Right renal cortex interstitium (tissue), 3 donors: ENCODE results near the gene PACSIN1. TPM values are rescaled to one million over a fixed set of nuclear protein-coding genes. Genes with fewer than 3 reads are reported as not detected.
"Not testable (repeated sequence)": the region's sequence is repeated elsewhere in the genome, so short reads cannot be mapped to it uniquely, and the experiment has no call there.

Source experiments
- DNase-seq, 3 donors: peaks; one replicate each; pipeline ENCODE4 v3.0.0-alpha.2; 2013; ENCODE audit warnings: low read depth in 3 of 3, low spot score in 2 of 3
- polyA plus RNA-seq, 3 donors: library from polyadenylated mRNA; unstranded; fragments of 120-200 nt; gene quantifications; one replicate each; pipeline ENCODE4 v1.2.1, GENCODE V29; 2013; ENCODE audit not compliant: insufficient read length in 3 of 3

PACSIN1 gene
- polyA plus RNA-seq, 3 donors: 0.72 to 0.79 (median 0.75) TPM

DNA sequence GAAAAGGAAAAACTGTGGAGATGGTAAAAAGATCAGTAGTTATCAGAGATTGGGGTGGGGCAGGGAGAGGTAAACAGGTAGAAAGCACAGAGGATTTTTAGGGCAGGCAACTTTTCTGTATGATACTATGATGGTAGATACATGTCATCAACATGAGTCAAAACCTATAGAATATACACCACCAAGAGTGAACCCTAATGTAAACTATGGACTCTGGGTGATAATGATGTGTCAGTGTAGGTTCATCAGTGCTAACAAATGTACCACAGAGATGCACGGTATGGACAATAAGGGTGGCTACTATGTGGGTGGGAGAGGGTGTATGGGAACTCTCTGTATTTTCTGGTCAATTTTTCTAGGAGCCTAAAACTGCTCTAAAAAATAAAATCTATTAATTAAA is 18.5 kb downstream of the PACSIN1 start:
- no peak for DNase-seq

DNA sequence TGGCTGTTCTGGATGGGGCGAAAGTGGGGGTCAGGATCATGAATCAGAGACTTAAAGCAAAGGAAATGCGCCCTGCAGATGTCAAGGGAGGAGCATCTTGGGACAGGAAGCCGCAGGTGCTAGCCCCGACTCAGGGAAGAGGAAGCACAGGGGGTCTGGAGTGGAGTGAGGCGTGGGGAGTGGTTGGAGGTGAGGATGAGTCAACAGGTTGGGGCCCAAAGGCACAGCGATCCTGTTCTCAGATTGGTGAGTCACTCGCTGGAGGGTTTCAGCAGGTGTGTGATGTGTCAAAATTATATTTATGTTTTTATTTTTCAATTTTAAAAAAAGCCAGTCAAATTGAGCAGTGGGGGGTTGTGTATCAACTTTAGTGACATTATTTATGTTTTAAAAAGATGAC is 19.0 kb downstream of the PACSIN1 start:
- DNase-seq: no peak

DNA sequence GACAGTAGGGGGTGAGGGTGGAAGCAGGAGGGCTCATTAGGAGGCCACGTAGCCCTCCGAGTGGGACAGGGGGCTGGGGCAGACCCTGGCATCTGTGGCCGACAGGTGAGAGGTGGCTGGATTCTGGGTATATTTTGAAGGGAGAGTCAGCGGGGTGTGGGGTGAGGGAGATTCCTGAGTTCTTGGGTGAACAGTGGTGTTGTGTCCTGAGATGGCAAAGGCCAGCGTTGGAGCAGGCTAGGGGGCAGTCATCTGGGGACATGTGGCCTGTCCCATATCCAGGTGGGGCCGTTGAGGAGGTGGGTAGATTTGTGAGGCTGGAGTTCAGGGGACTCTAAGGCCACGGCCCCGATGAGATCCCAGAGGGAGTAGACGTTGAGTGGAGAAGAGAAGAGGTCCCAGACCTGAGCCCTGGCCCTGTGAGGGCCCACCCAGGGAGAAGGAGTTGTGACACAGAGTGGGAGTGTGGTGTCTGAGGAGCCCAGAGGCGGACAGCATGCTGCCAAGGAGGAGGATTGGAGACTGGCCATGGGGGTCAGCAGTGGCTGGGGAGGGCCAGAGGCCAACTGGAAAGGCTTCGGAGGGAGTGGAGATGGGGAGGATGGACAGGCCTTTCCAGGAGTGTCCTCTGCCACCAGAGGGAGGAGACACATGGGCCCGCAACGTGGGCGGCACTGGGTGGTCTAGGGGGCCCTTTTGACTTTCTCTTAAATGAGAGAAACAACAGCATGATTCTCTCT is 19.6 kb downstream of the PACSIN1 start:
- DNase-seq: no peak

DNA sequence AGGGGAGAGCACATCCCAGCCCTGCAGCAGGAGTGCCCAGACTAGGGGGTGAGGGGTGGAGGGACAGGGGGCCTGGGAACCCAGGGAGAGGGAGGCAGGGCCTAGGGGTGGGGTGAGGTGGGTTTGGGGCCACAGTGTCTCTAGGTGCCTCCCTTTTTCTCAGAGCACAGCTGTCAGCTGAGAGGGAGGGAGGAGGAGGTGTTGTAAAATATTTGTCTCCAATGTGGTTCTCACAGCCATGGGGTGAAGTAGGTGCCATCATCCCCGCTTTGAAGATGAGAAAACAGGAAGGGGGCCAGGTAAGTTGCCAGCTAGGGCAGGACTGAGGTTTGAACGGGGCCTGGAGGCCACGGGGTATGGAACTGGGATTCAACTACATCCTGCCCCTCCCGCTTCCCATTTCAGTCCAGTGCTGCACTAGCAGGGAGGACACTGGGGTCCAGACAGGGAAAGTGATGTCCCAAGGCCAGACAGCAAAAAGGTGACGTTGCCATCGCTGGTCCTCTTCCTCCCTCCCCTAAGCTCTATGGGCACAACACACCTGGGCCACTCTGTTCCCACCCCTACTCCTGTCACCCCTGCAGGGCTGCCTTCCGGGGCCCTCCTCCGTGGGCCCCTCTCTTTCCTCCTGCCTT is 20.3 kb downstream of the PACSIN1 start:
- no peak for DNase-seq

DNA sequence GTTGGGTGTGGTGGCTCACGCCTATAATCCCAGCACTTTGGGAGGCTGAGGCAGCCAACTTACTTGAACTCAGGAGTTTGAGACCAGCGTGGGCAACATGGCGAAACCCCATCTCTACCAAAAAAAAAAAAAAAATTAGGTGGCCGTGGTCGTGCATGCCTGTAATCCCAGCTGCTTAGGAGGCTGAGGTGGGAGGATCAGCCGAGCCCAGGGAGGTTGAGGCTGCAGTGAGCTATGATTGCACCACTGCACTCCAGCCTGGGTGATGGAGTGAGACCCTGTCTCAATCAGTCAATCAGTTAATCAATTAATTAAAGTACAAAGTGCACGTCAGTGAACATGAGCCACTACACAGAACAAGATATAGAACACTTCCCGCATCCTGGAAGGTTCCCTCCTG is 21.0 kb downstream of the PACSIN1 start:
- not testable (repeated sequence) for DNase-seq

DNA sequence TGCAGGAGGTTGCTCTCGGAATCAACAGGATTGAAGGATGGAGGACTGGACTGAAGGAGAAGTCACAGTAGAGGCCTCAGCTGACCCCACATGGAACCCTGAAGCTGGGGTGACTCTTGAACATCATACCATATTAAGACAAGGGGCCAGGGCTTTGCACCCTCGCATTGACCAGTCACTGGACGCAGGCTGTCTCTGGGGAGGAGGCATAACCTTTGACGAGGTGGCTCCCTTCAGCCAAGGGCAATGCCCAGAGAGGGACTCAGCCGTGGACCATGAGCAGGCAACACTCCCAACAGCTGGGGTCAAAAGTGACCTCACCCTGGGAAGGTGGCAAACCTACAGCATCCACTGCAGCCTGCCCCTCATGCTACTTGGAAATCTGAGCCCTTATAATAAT is 21.7 kb downstream of the PACSIN1 start:
- DNase-seq: no peak

DNA sequence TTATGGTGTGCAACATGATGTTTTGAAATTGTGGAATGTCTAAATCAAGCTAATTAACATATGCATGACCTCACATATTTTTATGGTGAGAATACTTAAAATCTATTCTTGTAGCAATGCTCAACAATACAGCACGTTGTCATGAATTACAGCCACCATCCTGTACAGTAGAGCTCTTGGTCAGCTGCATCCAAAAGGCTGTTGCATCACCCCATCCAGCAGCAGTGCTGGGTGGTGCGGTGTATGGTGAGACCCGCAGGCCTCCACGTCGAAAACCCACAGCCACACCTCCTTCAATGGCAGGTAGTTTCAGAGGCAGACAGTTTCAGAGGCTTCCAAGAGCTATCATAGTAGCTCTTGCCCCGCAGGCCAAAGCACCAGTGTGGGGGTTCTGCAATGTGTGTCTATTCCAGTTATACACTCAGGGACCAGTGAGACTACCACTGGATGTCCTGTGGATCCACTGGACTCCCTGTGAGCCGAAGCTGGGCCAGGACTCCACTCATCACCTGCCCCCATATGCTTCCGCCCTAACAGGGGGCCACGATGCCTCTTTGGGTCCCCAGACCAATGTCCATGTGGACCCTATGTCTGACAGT is 23.4 kb downstream of the PACSIN1 start:
- no peak for DNase-seq

DNA sequence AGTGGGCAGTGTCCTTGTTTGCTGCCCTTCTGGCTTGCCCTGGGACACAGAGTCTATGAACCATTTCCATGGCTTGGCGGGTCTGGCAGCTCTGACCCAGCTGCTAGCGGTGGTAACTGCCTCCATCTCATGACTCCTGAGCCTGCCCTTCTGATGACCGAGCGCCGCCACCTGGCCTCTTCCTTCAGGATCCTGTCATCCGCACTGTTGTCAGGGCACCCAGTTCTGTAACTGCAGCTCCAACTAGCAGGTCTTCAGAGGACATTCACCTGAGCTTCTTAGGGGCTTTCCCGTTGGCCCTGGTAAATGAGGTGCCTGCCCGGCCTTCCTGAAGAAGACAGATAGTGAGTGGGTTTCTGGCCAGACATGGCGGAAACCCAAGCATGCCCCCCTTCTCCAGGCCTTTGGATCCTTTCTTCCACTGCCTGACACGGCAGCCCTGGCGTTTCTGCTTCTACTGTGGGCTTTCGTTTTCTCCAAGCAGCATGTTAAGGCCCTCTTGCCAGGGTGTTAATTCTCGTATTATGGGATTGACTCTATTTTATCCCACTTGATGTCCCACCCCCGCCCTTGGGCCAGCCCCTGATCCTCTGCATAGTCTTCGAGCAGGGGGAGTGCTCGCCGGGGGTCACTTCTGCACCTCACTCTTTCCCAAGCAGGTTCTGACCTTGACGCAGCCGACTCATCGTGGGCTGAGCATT is 24.7 kb downstream of the PACSIN1 start:
- no peak for DNase-seq

DNA sequence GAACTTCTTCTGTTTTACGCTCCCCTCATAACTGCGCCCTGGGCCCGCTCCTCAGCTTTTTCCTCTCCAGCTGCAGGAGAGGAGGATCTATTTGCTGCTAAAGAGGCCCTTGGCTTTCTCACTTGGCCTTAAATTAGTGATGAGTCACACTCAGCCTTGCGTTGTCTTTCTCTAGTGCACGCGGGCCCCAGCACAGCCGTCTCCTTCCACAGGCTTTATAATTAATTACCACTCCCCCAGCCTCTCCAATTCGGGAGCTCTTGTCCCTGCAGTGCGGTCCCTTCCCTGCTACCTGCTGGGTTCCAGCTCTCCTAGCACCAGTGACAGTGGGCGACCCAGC is 25.2 kb downstream of the PACSIN1 start:
- DNase-seq: no peak

DNA sequence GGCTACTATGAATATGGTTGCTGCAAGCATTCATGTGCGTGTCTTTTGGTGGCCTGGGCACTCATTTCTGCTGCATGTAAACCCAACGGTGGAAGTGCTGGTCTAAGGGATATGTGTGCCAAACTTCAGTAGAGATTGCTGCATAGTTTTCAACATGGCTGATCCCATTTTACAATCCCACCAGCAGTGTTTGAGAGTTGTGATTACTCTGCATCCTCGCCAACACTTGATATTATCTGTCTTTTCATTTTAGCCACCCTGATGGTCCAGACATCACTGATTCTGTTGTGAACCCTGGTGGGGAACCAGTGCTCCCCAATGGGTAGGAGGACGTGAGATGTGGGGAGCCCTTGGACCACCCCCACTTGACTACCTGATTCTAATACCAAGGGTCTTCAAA is 27.5 kb downstream of the PACSIN1 start:
- no peak for DNase-seq

DNA sequence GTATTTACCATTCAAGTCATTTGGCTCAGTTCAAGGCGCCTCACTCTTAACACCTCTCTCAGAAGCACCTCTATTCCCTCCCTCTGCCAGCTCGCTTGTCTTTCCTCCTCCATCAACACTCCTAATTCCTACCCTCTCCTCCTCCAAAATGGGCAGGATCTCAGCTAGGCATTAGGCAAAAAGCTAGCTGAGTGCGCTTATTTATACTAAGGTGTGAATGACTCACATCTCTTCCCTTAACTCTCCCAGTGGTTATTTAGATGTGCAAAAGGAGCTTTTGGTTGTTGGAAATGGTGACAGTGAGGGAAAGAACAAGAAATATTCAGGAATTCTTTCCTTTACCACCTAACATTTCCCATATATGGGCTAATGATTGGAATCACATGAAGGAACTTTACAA is 29.1 kb downstream of the PACSIN1 start:
- no peak for DNase-seq

DNA sequence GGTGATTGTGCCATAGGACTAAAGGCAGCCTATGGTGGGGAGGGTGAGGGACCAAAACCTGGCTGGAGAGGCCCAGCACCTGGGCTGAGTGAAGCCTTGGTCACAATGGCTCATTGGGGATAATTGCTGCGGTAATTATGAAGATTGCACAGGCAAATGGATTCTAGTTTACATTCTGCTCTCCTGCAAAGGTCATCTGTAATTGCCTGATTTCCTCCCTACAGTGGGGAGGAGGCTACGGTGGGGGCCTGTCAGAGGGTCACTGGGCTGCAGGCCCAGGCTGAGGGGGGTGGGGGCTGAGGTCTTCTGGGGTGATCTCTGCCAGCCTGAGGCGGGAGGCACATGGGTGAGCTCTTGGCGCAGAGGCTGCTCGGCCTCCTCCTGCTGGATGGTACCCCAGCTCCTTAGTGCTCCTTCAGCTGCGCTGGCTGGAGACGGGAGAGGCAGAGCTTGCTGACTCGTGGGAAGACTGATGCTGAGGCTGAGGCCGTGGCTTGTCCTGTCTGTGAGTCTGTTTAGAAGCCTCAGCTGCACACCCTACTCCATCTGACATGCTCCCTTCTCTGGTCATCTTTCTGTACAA is 30.3 kb downstream of the PACSIN1 start:
- no peak for DNase-seq

DNA sequence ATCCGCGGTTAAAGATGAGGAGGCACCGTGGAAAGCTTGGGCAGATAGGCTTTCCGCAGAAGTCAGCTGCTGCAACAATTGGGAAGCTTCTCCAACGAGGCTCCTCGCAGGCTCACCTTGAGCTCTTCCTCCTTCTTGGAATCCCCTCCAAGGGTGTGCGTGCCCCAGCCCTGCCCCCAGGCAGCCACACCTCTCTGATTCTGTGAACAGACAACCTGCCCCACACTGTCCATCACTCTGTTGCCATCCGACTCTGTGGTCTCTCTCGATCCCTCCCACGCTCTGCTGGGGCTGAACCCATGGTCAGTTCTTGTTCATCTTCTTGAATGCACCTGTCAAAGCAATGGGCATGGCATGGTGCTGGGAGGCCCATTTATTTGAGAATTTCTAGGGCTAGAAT is 31.5 kb downstream of the PACSIN1 start:
- DNase-seq: no peak

DNA sequence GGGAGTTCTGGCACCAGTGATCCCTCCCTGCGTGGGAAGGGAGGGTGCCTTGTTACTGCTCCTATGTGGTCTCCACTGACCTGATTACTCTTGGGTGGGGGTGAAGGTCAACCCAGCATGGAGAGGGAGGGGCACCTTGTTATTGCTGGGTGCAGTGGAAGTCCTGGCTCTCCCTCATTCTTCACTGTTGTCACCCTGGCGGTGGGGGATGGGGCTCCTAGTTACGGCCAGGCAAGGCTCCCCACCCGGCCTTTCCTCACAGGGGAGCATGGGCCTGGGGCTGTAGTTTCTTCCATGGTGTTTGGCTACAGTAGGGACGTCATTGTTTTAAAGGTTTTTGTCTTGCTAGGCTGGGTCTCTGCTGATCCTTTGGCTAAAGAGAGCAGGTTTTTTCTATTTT is 40.8 kb downstream of the PACSIN1 start:
- no peak for DNase-seq

DNA sequence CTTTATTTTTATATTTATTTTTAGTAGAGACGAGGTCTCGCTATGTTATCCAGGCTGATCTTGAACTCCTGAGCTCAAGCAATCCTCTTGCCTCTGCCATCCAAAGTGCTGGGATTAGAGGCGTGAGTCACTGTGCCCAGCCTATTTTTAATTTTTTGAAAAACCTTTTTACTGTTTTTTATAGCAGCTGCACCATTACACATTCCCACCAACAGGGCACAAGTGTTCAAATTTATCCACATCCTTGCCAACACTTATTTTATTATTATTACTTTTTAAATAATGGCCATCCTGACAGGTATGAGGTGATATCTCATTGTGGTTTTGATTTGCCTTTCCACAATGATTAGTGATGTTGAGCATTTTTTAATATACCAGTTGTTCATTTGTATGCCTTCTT is 42.5 kb downstream of the PACSIN1 start:
- DNase-seq: no peak

DNA sequence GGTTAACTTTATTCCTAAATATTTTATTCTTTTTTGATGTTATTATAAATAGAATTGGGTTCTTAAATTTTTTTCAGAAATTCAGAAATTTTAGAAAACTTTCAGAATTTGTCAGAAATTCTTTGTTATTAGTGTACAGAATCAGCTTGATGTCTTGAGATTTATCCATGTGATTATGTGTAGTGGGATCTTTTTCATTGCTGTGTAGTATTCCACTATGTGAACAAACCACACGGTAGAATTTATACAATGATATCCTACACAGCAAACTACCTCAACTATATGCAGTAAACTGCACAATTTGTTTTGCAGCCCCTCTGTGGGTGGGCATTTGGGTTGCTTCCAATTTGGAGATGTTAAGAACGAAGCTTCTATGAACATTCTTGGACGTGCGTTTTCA is 43.9 kb downstream of the PACSIN1 start:
- no peak for DNase-seq

DNA sequence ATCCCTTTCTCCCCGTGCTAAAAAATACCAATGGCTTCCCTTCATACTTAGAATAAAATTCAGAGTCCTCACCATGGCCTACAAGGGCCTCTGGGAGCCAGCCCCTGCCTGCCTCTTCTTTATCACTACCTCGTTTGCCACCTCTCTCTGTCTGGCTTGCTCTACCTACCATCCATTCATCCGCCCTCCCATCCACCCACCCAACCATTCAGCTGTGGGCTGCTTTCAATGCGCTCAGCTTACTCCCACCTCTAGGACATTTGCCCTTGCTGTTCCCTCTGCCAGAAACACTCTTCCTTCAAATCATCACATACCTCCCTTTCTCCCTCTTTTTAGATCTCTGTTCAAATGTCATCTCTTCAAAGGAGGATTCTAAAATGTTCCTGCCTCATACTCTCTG is 44.4 kb downstream of the PACSIN1 start:
- DNase-seq: no peak

DNA sequence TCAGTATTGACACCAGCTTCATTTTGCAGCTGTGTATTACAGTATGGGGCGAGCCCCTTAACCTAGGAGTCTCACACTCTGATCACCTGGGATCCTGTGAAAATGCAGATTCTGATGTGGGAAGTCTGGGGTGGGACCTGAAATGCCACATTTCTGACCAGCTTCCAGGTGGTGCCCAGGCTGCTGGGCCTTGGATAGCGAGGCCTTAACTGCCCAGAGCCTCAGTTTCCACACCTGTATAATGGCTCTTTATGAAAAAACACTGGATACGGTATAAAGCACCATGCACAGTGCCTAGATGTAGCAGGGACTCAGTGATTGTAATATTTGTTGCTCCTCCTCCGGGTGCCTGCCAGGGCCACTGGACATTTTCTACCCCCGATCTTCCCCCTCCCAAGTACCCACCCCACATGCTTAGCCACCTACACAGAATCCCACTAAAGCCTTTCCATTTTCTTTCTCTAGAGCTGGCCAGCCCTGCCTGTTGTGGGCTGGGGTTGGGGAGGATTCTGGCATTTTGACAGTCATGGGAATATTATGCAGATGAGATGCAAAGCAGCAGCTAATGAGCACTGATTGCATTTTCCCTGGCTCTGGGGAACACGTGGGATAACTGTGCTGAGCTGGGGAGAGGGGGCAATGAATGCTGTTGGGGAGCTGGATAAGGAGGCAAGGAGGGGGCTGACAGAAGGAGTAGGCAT is 45.5 kb downstream of the PACSIN1 start:
- no peak for DNase-seq

DNA sequence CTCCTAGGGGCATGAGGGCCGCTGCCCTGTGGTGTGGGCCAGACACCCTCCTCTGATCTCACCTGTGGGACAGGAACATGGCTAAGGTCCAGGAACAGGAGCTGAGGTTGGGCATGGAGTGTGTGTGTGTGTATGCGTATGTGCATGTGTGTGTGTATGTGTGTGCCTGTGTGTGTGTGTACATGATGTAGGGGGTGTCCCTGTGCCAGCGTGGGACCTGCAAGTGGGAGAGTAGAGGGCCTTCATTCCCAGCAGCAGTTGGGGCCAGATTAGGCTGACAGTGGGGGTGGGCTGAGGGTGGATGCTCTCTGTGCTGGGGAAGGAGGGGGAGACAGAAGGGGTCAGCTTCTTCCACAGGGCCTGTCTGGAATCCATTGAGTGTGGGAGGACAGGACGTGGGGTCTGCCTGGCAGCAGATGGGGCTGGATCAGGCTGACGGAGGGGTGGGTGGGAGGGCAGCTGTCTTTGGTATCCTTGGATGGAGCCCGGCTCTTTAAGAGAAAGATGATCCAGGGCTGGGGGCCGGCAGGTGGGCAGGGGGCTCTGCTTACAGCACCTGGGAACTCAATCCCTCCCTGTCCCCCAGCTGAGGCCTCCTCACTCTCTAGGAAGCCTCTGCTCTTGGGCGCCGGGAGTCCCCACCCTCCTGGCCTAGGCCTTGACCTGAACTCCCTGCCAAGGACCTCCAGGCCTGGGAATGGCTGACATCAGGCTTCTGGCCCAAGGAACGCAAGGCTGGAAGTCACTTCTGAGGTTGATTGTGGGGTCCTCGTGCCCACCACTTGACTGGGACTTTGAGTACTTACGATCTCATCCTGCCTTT is 46.2 kb downstream of the PACSIN1 start:
- no peak for DNase-seq

DNA sequence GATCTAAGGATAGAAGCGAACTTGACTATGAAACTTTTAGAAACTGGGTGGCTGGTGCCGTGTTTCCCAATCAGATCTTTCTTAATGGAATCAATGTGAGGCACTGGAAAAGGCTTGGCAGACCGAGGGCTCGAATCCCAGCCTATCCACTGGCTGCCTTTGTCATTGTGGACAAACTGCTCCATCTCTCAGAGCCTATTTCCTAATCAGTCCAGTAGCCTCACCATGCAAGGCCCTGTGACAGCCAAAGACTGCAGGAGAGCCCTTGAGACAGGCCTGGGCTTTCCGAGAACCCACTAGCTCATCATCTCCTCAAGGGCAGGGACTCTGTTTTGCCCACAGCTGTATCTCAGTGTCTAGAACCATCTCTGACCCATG is 46.9 kb downstream of the PACSIN1 start:
- no peak for DNase-seq
